Fibroblast of upper back skin (primary cell): ENCODE results near the gene SCYGR6.

Source experiments
- DNase-seq: peaks from one replicate; pipeline ENCODE4 v3.0.0-alpha.2; 2013

The SCYGR6 gene

GRCh38 chr2:227710986-227711385 is 13.6 kb downstream of the SCYGR6 start:
- no peak for DNase-seq

GRCh38 chr2:227707390-227707789 is 17.2 kb downstream of the SCYGR6 start:
- DNase-seq, result no peak

GRCh38 chr2:227706859-227707258 is 17.7 kb downstream of the SCYGR6 start:
- no peak for DNase-seq

- no peak for DNase-seq
These were observed 20.6 kb downstream of the SCYGR6 start for GRCh38 chr2:227703961-227704360.

- no peak for DNase-seq
These were observed 21.3 kb downstream of the SCYGR6 start for GRCh38 chr2:227703280-227703732.

GRCh38 chr2:227701556-227701955 is 23.0 kb downstream of the SCYGR6 start:
- DNase-seq, result no peak

- no peak for DNase-seq
These were observed 27.4 kb downstream of the SCYGR6 start for GRCh38 chr2:227696990-227697679.

- no peak for DNase-seq
These were observed 37.4 kb downstream of the SCYGR6 start for GRCh38 chr2:227687189-227687588.

- DNase-seq, result no peak
These were observed 40.3 kb downstream of the SCYGR6 start for GRCh38 chr2:227684258-227684657.

GRCh38 chr2:227677928-227678327 is 46.6 kb downstream of the SCYGR6 start:
- DNase-seq, result no peak

GRCh38 chr2:227674485-227674884 is 50.1 kb downstream of the SCYGR6 start:
- DNase-seq, result no peak
